CD8-positive, alpha-beta memory T cell (primary cell): ENCODE measurements around the gene NCKAP5. TPM values are rescaled to one million over a fixed set of nuclear protein-coding genes. Genes with fewer than 3 reads are reported as not detected.
"Not testable (repeated sequence)": the region's sequence is repeated elsewhere in the genome, so short reads cannot be mapped to it uniquely, and the experiment has no call there.

Experiments used
- CTCF ChIA-PET: fragments of 350-600 bp; sonication (Branson Sonifier 250); formaldehyde crosslinking; loops from one replicate; lab custom pipeline; 2021; ENCODE audit warnings: antibody characterized with exemption; lab: Charles Lee
- POLR2A ChIA-PET: fragments of 350-600 bp; sonication (Branson Sonifier 250); formaldehyde crosslinking; loops from one replicate; lab custom pipeline; 2021; ENCODE audit warnings: antibody characterized with exemption; lab: Charles Lee
- DNase-seq, 5 donors: peaks; one replicate each; pipeline versions ENCODE4 v3.0.0 to v3.0.0-alpha.2; 2020 to 2022; ENCODE audit warnings: mixed read lengths in 1 of 5
- H3K27ac ChIP-seq: one replicate; pipeline ENCODE4 v1.7.0; 2013; ENCODE audit warnings: low read depth, mild to moderate bottlenecking, low read length, moderate library complexity
- H3K27me3 ChIP-seq: 2 replicates; pipeline ENCODE4 v1.7.0; 2013; ENCODE audit warnings: low read length, mild to moderate bottlenecking; ENCODE audit not compliant: insufficient read depth, poor library complexity, severe bottlenecking
- H3K36me3 ChIP-seq: 2 replicates; pipeline ENCODE4 v1.7.0; 2013; ENCODE audit warnings: mild to moderate bottlenecking, low read length, moderate library complexity; ENCODE audit not compliant: insufficient read depth
- H3K4me1 ChIP-seq: 2 replicates; pipeline ENCODE4 v1.7.0; 2013; ENCODE audit warnings: mild to moderate bottlenecking, low read length, moderate library complexity; ENCODE audit not compliant: insufficient read depth
- H3K4me3 ChIP-seq: 2 replicates; pipeline ENCODE4 v1.7.0; 2013; ENCODE audit warnings: mild to moderate bottlenecking, low read length
- H3K9me3 ChIP-seq: 2 replicates; pipeline ENCODE4 v1.7.0; 2013; ENCODE audit warnings: mild to moderate bottlenecking, low read length
- H3K27ac Mint-ChIP-seq, 8 donors: one replicate each; pipeline ENCODE4 v1.8.0; 2020 to 2021; ENCODE audit warnings: mixed read lengths in 8 of 8, mild to moderate bottlenecking in 6 of 8, inconsistent platforms in 3 of 8, moderate library complexity in 3 of 8
- H3K27me3 Mint-ChIP-seq, 2 donors: one replicate each; pipeline ENCODE4 v1.8.0; 2020 to 2021; ENCODE audit warnings: mixed read lengths in 2 of 2, mild to moderate bottlenecking in 1 of 2, moderate library complexity in 1 of 2
- H3K36me3 Mint-ChIP-seq, 3 donors: one replicate each; pipeline ENCODE4 v1.8.0; 2020 to 2021; ENCODE audit warnings: mixed read lengths in 3 of 3, inconsistent platforms in 1 of 3, mild to moderate bottlenecking in 1 of 3
- H3K4me1 Mint-ChIP-seq, 3 donors: one replicate each; pipeline ENCODE4 v1.8.0; 2020 to 2021; ENCODE audit warnings: mixed read lengths in 3 of 3, inconsistent platforms in 1 of 3, mild to moderate bottlenecking in 1 of 3
- H3K4me3 Mint-ChIP-seq, 7 donors: one replicate each; pipeline ENCODE4 v1.8.0; 2020 to 2021; ENCODE audit warnings: mixed read lengths in 7 of 7, mild to moderate bottlenecking in 6 of 7, moderate library complexity in 4 of 7, inconsistent platforms in 2 of 7
- H3K9me3 Mint-ChIP-seq, 5 donors: one replicate each; pipeline ENCODE4 v1.8.0; 2020 to 2022; ENCODE audit warnings: mixed read lengths in 5 of 5, mild to moderate bottlenecking in 3 of 5, moderate library complexity in 2 of 5, inconsistent platforms in 1 of 5
- polyA plus RNA-seq: library from polyadenylated mRNA; unstranded; fragments of 300-500 nt; fragmentation: Illumina TruSeq; gene quantifications from one replicate; pipeline ENCODE4 v1.2.3, GENCODE V29; 2021
- total RNA-seq, 2 experiments: library from RNA; stranded (reverse); gene quantifications; one replicate each; pipeline ENCODE4 v1.2.3, GENCODE V29; 2021

The NCKAP5 gene
- total and polyA plus RNA-seq, 3 experiments from 2014 or later: not detected

GRCh38 chr2:132720393-132720792 is 847.9 kb downstream of the NCKAP5 start:
- no peaks in the 10 kb centered on the region for H3K4me1 Mint-ChIP-seq
- DNase-seq: no peak
- Histone ChIP-seq H3K4me1 (no peaks in the 10 kb centered on the region), H3K9me3 (no peaks in the 10 kb centered on the region), H3K4me3 (no peak overlapping the region), H3K36me3 (no peaks in the 10 kb centered on the region), H3K27ac (no peak overlapping the region), H3K27me3 (no peaks in the 10 kb centered on the region)
- peaks cover 0 to 13% (median 4%) of the 10 kb centered on the region in 5 donors for H3K9me3 Mint-ChIP-seq
- ChIA-PET POLR2A (no interaction called here), CTCF (no interaction called here)
- H3K4me3 Mint-ChIP-seq: no peak overlapping the region
- peaks cover 0 to 3% (median 0%) of the 10 kb centered on the region in 3 donors for H3K36me3 Mint-ChIP-seq
- H3K27me3 Mint-ChIP-seq: peaks cover 0 to 2% of the 10 kb centered on the region in 2 donors
- no peak overlapping the region for H3K27ac Mint-ChIP-seq

DNA sequence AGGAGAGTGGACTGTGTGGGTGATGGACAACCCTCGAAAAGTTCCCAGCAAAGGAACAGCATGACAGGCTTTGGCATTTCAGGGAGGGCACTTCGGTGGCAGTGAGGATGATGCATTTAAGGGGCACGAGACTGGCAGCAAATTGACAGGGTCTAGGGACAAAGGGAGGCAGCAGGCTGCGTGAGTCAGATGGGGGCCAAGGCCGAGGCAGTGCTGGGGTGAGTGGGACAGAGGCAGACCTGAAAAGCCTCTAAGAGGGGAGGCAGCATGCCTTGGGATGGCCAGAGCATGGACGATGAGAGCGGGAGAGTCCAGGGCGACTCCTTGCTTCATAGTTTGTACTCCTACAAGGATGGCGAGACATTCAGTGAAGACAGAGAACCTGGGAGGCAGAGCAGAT is 848.8 kb downstream of the NCKAP5 start:
- Histone ChIP-seq H3K27ac (no peak overlapping the region), H3K36me3 (no peaks in the 10 kb centered on the region), H3K4me3 (no peak overlapping the region), H3K9me3 (no peaks in the 10 kb centered on the region), H3K4me1 (no peaks in the 10 kb centered on the region), H3K27me3 (no peaks in the 10 kb centered on the region)
- Mint-ChIP-seq H3K36me3 (peaks cover 0 to 3% (median 0%) of the 10 kb centered on the region in 3 donors), H3K27ac (peak overlapping the region in 1 of 8 donors; percentile 85), H3K4me3 (no peak overlapping the region), H3K9me3 (peaks cover 0 to 13% (median 5%) of the 10 kb centered on the region in 5 donors), H3K27me3 (peaks cover 0 to 2% of the 10 kb centered on the region in 2 donors), H3K4me1 (no peaks in the 10 kb centered on the region)
- CTCF ChIA-PET: no interaction called here
- DNase-seq: no peak
- POLR2A ChIA-PET: no interaction called here

- POLR2A ChIA-PET: no interaction called here
- CTCF ChIA-PET: no interaction called here
- Histone ChIP-seq H3K4me1 (no peaks in the 10 kb centered on the region), H3K27ac (no peak overlapping the region), H3K36me3 (no peaks in the 10 kb centered on the region), H3K9me3 (no peaks in the 10 kb centered on the region), H3K4me3 (no peak overlapping the region), H3K27me3 (no peaks in the 10 kb centered on the region)
- Mint-ChIP-seq H3K9me3 (peaks cover 0 to 10% (median 4%) of the 10 kb centered on the region in 5 donors), H3K27me3 (no peaks in the 10 kb centered on the region), H3K27ac (no peak overlapping the region), H3K36me3 (no peaks in the 10 kb centered on the region), H3K4me1 (no peaks in the 10 kb centered on the region), H3K4me3 (no peak overlapping the region)
- DNase-seq: no peak
These were observed 851.3 kb downstream of the NCKAP5 start for GRCh38 chr2:132716954-132717353.

DNA sequence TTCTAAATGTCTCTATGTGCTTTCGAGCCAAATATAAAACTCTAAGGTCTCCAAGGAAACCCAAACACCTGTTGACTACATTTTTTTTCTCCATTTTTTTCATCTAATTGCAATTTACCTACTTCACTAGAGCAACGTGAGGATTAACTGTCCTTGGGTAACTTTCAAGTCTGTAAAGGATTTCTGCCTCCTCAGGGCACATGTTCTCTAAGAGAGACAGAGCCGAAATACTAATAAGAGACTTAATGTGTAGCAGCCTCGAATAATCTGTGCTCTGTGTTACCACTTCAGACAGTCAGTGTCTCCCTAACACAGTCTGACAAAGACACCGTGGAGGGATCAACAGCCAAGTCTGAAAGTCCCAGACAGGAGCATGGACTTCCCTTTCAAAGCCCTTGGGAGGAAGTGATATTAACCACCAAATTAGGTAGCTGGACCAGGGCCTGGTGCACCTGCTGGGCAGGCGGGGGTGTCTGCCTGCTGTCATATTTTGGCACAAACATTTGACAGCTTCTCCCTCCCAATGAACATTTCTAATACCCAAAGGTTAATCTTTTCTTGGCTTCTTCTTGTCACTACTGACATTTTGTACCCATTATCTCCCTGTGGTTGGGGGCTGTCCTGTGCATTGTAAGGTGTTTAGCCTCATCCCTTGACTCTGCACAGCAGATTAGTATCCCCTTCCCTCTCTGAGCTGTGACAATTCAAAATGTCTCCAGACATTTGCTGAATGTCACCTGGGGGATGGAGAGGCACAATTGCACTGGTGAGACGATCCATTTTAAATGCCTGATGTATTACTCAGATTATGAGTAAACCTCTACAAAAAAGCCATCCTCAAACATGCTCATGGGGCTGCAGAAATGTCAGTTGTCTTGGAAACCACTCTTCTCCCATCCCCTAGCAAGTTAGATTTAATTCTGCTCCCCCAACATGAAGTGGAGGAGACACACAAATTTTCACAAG is 852.6 kb downstream of the NCKAP5 start:
- CTCF ChIA-PET: no interaction called here
- Mint-ChIP-seq H3K36me3 (no peaks in the 10 kb centered on the region), H3K9me3 (peaks cover 0 to 10% (median 4%) of the 10 kb centered on the region in 5 donors), H3K4me3 (no peak overlapping the region), H3K4me1 (no peaks in the 10 kb centered on the region), H3K27me3 (no peaks in the 10 kb centered on the region), H3K27ac (no peak overlapping the region)
- H3K27ac ChIP-seq: no peak overlapping the region
- POLR2A ChIA-PET: no interaction called here
- no peaks in the 10 kb centered on the region for H3K27me3 ChIP-seq
- H3K4me1 ChIP-seq: no peaks in the 10 kb centered on the region
- H3K9me3 ChIP-seq: no peaks in the 10 kb centered on the region
- H3K36me3 ChIP-seq: no peaks in the 10 kb centered on the region
- H3K4me3 ChIP-seq: no peak overlapping the region
- DNase-seq: no peak

- H3K9me3 ChIP-seq: no peaks in the 10 kb centered on the region
- no peaks in the 10 kb centered on the region for H3K36me3 ChIP-seq
- no peak overlapping the region for H3K4me3 ChIP-seq
- no peaks in the 10 kb centered on the region for H3K27me3 ChIP-seq
- no peaks in the 10 kb centered on the region for H3K4me1 ChIP-seq
- H3K9me3 Mint-ChIP-seq: peaks cover 0 to 5% (median 2%) of the 10 kb centered on the region in 5 donors
- ChIA-PET CTCF (no interaction called here), POLR2A (no interaction called here)
- no peaks in the 10 kb centered on the region for H3K27me3 Mint-ChIP-seq
- no peaks in the 10 kb centered on the region for H3K36me3 Mint-ChIP-seq
- H3K27ac Mint-ChIP-seq: no peak overlapping the region
- H3K4me1 Mint-ChIP-seq: no peaks in the 10 kb centered on the region
- no peak overlapping the region for H3K27ac ChIP-seq
- no peak overlapping the region for H3K4me3 Mint-ChIP-seq
- no peak for DNase-seq
These were observed 864.9 kb downstream of the NCKAP5 start for GRCh38 chr2:132703396-132703795.

GRCh38 chr2:132701810-132702209 is 866.5 kb downstream of the NCKAP5 start:
- no peaks in the 10 kb centered on the region for H3K27me3 ChIP-seq
- no peak for DNase-seq
- CTCF ChIA-PET: no interaction called here
- no peak overlapping the region for H3K4me3 ChIP-seq
- no peaks in the 10 kb centered on the region for H3K4me1 ChIP-seq
- no peaks in the 10 kb centered on the region for H3K9me3 ChIP-seq
- no peaks in the 10 kb centered on the region for H3K27me3 Mint-ChIP-seq
- peaks cover 0 to 5% (median 2%) of the 10 kb centered on the region in 5 donors for H3K9me3 Mint-ChIP-seq
- H3K4me3 Mint-ChIP-seq: no peak overlapping the region
- H3K27ac ChIP-seq: no peak overlapping the region
- H3K36me3 ChIP-seq: no peaks in the 10 kb centered on the region
- POLR2A ChIA-PET: no interaction called here
- no peaks in the 10 kb centered on the region for H3K4me1 Mint-ChIP-seq
- no peak overlapping the region for H3K27ac Mint-ChIP-seq
- H3K36me3 Mint-ChIP-seq: no peaks in the 10 kb centered on the region

DNA sequence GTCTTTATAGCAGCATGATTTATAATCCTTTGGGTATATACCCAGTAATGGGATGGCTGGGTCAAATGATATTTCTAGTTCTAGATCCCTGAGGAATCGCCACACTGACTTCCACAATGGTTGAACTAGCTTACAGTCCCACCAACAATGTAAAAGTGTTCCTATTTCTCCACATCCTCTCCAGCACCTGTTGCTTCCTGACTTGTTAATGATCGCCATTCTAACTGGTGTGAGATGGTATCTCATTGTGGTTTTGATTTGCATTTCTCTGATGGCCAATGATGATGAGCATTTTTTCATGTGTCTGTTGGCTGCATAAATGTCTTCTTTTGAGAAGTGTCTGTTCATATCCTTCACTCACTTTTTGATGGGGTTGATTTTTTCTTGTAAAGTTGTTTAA is 868.5 kb downstream of the NCKAP5 start:
- H3K4me3 Mint-ChIP-seq, H3K4me3 ChIP-seq, H3K9me3 Mint-ChIP-seq, H3K9me3 ChIP-seq, H3K27me3 ChIP-seq, H3K4me1 ChIP-seq, CTCF ChIA-PET, H3K36me3 ChIP-seq, H3K4me1 Mint-ChIP-seq, DNase-seq, POLR2A ChIA-PET, H3K27ac Mint-ChIP-seq, H3K36me3 Mint-ChIP-seq, H3K27me3 Mint-ChIP-seq, H3K27ac ChIP-seq: not testable (repeated sequence)

GRCh38 chr2:132698347-132698746 is 869.9 kb downstream of the NCKAP5 start:
- H3K4me3 ChIP-seq, H3K27me3 Mint-ChIP-seq, H3K4me3 Mint-ChIP-seq, POLR2A ChIA-PET, H3K36me3 Mint-ChIP-seq, CTCF ChIA-PET, DNase-seq, H3K4me1 Mint-ChIP-seq, H3K9me3 ChIP-seq, H3K27ac ChIP-seq, H3K27me3 ChIP-seq, H3K36me3 ChIP-seq, H3K9me3 Mint-ChIP-seq, H3K4me1 ChIP-seq, H3K27ac Mint-ChIP-seq: not testable (repeated sequence)
